ENCODE data around the gene CRISPLD2.

The CRISPLD2 gene

GRCh38 chr16:84777435-84777834 is 42.4 kb upstream of the CRISPLD2 start:
- H3K9ac ChIP-seq (ENCODE audit: low read length), result no peak overlapping the region
- H3K27me3 ChIP-seq (ENCODE audit: low read depth, low read length), result no peaks in the 10 kb centered on the region
- H3K79me2 ChIP-seq (ENCODE audit: low read length), result no peaks in the 10 kb centered on the region
- no peak overlapping the region for H3K4me3 ChIP-seq (ENCODE audit: low read length)
- no peak overlapping the region for H3K27ac ChIP-seq (ENCODE audit: low read length)
- peaks cover 47% of the 10 kb centered on the region for H3K36me3 ChIP-seq (replicated peaks; ENCODE audit: low read depth, low read length)
- no peaks in the 10 kb centered on the region for H4K20me1 ChIP-seq (ENCODE audit: insufficient read depth, low read length)
- no peaks in the 10 kb centered on the region for H3K9me3 ChIP-seq (ENCODE audit: insufficient read depth, low read length)
- TF ChIP-seq EZH2phosphoT487 (IDR thresholded peaks at IDR 0.05; ENCODE audit: low read depth), result no peak
- TF ChIP-seq CTCF (IDR thresholded peaks at IDR 0.05; ENCODE audit: low read depth, low read length), result no peak
- no peak overlapping the region for H3K4me2 ChIP-seq (ENCODE audit: low read length)
- H3K4me1 ChIP-seq (ENCODE audit: low read length), result no peaks in the 10 kb centered on the region
- H2AFZ ChIP-seq (ENCODE audit: low read depth, low read length), result no peak overlapping the region

- no peak for TF ChIP-seq CTCF (IDR thresholded peaks at IDR 0.05; ENCODE audit: low read depth, low read length)
- TF ChIP-seq EZH2phosphoT487 (IDR thresholded peaks at IDR 0.05; ENCODE audit: low read depth), result no peak
- Histone ChIP-seq H3K79me2 (ENCODE audit: low read length) (no peaks in the 10 kb centered on the region), H3K9me3 (ENCODE audit: insufficient read depth, low read length) (no peaks in the 10 kb centered on the region), H4K20me1 (ENCODE audit: insufficient read depth, low read length) (no peaks in the 10 kb centered on the region), H3K4me1 (ENCODE audit: low read length) (no peaks in the 10 kb centered on the region), H2AFZ (ENCODE audit: low read depth, low read length) (no peak overlapping the region), H3K9ac (ENCODE audit: low read length) (no peak overlapping the region), H3K36me3 (replicated peaks; ENCODE audit: low read depth, low read length) (peaks cover 41% of the 10 kb centered on the region), H3K4me3 (ENCODE audit: low read length) (no peak overlapping the region), H3K27ac (ENCODE audit: low read length) (no peak overlapping the region), H3K4me2 (ENCODE audit: low read length) (no peak overlapping the region), H3K27me3 (ENCODE audit: low read depth, low read length) (no peaks in the 10 kb centered on the region)
Measured at GRCh38 chr16:84778720-84779119, 41.1 kb upstream of the CRISPLD2 start.

GRCh38 chr16:84780063-84780462 is 39.7 kb upstream of the CRISPLD2 start:
- no peak for TF ChIP-seq EZH2phosphoT487 (IDR thresholded peaks at IDR 0.05; ENCODE audit: low read depth)
- no peak for TF ChIP-seq CTCF (IDR thresholded peaks at IDR 0.05; ENCODE audit: low read depth, low read length)
- Histone ChIP-seq H3K27me3 (ENCODE audit: low read depth, low read length) (no peaks in the 10 kb centered on the region), H3K4me1 (ENCODE audit: low read length) (no peaks in the 10 kb centered on the region), H3K36me3 (replicated peaks; ENCODE audit: low read depth, low read length) (peaks cover 39% of the 10 kb centered on the region), H3K4me3 (ENCODE audit: low read length) (no peak overlapping the region), H3K9me3 (ENCODE audit: insufficient read depth, low read length) (no peaks in the 10 kb centered on the region), H3K9ac (ENCODE audit: low read length) (no peak overlapping the region), H3K4me2 (ENCODE audit: low read length) (no peak overlapping the region), H3K79me2 (ENCODE audit: low read length) (no peaks in the 10 kb centered on the region), H4K20me1 (ENCODE audit: insufficient read depth, low read length) (no peaks in the 10 kb centered on the region), H2AFZ (ENCODE audit: low read depth, low read length) (no peak overlapping the region), H3K27ac (ENCODE audit: low read length) (no peak overlapping the region)

- H2AFZ ChIP-seq (ENCODE audit: low read depth, low read length), result no peak overlapping the region
- H3K9me3 ChIP-seq (ENCODE audit: insufficient read depth, low read length), result no peaks in the 10 kb centered on the region
- no peak overlapping the region for H3K4me3 ChIP-seq (ENCODE audit: low read length)
- TF ChIP-seq EZH2phosphoT487 (IDR thresholded peaks at IDR 0.05; ENCODE audit: low read depth) (no peak), CTCF (IDR thresholded peaks at IDR 0.05; ENCODE audit: low read depth, low read length) (no peak)
- no peak overlapping the region for H3K27ac ChIP-seq (ENCODE audit: low read length)
- no peak overlapping the region for H3K4me2 ChIP-seq (ENCODE audit: low read length)
- H3K9ac ChIP-seq (ENCODE audit: low read length), result no peak overlapping the region
- no peaks in the 10 kb centered on the region for H3K27me3 ChIP-seq (ENCODE audit: low read depth, low read length)
- H3K36me3 ChIP-seq (replicated peaks; ENCODE audit: low read depth, low read length), result peaks cover 33% of the 10 kb centered on the region
- H4K20me1 ChIP-seq (ENCODE audit: insufficient read depth, low read length), result no peaks in the 10 kb centered on the region
- no peaks in the 10 kb centered on the region for H3K79me2 ChIP-seq (ENCODE audit: low read length)
- no peaks in the 10 kb centered on the region for H3K4me1 ChIP-seq (ENCODE audit: low read length)
Measured at GRCh38 chr16:84780544-84781376, 39.0 kb upstream of the CRISPLD2 start.

Data from OCI-LY3 (cell line).